GM19468 (cell line): ENCODE data around the gene NAIF1.

Source experiments
- ATAC-seq: cut with Tn5 transposase; IDR thresholded peaks from one replicate; pipeline ENCODE4 v1.9.1; 2021; ENCODE audit warnings: mild to moderate bottlenecking, moderate library complexity, moderate number of reproducible peaks; ENCODE audit not compliant: unreplicated experiment; ENCODE audit errors: extremely low read depth

NAIF1 gene

GRCh38 chr9:128102861-128103588 is 35.9 kb upstream of the NAIF1 start:
- no peak for ATAC-seq

- no peak for ATAC-seq
Measured at GRCh38 chr9:128102196-128102595, 35.1 kb upstream of the NAIF1 start.

DNA sequence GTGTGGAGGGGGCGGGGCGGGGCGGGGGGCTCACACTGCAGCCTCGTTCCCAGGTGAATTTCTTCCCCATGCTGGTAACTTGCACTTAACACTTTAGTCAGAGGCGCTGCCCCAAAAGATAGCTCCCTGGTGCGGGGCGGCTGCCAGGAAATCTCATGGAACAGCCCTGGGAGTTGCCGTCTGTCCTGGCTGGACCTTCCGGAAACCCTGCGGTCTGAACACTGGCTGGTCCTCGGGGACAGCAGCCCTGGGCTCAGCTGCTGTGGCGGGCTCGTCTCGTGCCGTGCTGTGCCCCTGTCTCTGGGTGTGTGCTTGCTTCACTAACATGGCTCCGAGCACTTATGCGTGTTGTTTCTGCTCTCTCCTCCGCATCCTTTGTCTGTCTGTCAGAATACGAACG is 34.6 kb upstream of the NAIF1 start:
- ATAC-seq = no peak

DNA sequence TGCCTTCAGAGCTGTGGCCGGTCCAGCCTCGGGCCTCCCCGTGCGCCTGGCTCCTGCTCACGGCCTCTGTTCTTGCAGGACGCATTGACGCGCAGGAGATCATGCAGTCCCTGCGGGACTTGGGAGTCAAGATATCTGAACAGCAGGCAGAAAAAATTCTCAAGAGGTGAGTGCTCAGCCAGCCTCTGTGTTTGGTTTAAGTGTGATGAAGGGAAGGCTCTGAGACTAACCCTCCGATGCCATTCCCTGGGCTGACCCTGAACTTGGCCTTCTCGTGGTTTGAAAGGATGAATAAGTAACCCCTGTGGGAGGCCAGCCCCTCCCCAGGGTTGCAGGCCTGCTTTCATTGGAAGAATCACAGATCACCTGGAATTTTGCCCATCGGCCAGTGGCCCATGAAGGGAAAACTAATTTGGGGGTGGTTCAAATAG is 34.1 kb upstream of the NAIF1 start:
- ATAC-seq = no peak

DNA sequence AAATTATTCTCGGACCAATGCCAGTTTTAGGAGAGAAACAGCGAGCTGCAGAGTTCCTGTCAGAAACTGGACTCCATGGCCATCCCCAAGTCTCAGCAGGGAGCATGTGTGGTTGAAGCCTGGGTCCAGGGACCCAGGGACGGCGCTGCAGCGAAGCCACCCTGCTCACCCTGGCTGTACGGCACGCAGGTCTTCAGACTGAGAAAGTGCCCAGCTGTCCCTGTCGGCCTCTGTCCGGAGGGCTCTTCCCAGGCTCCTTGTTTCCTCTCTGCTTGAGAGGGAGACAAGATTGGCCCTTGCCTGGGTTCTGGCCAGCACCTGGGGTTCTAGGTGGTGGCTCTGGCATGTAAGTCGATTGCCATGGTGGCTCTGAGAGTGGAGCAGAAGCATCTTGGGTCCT is 33.5 kb upstream of the NAIF1 start:
- ATAC-seq = no peak

DNA sequence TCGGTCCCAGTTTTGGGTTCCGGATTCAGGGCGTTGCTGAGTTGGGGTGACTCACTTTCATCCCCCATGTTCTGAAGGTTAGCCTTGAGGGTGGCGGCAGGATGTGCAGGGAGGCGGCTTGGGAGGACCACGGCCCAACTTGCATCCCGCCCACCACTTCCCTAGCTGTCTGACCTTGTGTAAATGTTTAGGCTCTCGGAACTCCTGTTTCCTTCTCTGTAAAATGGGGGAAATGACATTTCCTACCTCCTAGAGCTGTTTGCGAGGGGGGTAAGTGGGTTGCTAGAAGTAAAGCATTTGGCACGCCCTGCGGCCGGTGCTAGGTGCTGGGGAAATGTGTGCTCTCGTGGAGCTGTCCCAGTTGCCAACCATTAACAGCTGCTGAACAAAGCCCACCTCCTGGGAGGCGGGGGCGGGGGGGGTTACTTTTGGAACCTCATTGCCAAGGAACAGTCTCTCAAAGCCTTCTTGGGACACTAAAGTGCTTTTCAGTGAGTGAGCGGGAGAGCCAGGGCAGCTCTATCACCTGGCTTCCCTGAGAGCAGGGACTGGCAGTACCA is 32.9 kb upstream of the NAIF1 start:
- ATAC-seq = no peak

DNA sequence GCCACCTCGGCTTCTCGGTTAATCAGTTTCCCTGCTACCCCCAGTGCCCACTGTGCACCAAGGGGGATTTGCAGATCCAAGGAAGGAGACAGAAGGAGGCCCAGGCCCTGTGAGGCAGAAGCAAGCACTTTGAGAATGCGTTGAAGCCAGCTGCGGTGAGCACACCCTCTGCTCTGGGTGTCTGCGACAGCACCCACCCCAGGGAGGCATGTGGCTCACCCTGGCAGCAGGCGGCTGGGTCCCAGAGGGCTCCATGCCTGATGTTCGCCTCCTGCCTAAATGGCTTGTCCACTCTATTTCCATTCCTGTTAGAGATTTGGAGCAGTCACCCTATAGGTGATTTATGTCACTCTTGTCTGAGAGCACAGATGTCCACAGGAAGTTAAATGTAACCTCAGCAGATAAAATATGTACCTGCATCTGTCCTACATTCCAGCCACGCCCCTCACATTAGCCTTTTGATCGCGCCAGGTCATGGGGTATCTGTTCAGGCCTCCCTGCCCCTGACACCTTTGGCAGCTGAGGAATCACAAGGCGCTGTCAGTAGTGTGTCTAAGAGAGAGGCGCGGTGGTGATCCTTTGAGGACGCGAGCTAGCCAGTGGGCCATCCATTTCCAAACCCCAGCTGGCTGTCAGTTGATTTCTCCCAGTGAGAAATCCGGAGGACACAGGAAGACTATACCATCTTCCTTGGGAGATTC is 32.3 kb upstream of the NAIF1 start:
- ATAC-seq = no peak

DNA sequence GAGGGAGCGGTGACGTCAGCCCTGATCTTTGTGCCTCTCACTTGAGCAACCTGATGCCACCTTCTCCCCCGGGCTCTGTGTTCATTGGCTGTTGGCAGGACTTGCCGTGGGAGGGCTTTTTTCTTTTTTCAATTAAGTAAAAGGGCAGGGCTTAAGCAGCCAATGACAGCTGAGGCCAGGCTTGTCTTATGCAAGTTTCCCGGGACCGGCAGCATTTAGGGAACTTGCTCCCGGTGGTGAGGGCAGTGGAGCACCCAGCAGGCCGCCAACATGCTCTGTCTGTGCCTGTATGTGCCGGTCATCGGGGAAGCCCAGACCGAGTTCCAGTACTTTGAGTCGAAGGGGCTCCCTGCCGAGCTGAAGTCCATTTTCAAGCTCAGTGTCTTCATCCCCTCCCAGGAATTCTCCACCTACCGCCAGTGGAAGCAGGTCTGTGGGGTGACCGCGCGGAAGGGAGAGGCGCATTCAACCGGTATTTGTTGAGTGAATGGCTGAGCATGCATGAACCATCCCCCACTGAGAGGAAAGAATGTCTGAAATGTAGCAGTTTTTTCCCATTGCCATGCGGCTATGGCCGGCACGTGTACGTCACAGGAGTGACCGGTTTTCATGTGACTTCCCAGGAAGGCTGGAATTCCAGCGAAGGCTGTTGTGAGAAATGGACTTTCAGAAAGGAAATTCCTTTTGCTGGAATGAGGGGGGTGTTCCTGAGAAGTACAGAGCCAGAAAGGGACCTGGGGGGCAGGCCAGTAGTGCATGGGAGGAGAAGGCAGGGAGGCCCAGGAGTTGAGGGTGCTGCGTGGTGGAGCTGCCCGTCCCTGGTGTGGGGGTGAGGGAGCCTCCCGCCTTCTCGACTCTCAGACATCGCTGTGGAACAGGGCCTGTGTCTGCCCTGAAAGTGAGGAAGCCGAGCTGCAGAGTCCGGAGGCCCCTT is 31.4 kb upstream of the NAIF1 start:
- ATAC-seq = no peak

GRCh38 chr9:128097543-128098296 is 30.6 kb upstream of the NAIF1 start:
- no peak for ATAC-seq

GRCh38 chr9:128096616-128097536 is 29.8 kb upstream of the NAIF1 start:
- ATAC-seq = no peak

- ATAC-seq = no peak
Measured at GRCh38 chr9:128094950-128095544, 27.9 kb upstream of the NAIF1 start.

DNA sequence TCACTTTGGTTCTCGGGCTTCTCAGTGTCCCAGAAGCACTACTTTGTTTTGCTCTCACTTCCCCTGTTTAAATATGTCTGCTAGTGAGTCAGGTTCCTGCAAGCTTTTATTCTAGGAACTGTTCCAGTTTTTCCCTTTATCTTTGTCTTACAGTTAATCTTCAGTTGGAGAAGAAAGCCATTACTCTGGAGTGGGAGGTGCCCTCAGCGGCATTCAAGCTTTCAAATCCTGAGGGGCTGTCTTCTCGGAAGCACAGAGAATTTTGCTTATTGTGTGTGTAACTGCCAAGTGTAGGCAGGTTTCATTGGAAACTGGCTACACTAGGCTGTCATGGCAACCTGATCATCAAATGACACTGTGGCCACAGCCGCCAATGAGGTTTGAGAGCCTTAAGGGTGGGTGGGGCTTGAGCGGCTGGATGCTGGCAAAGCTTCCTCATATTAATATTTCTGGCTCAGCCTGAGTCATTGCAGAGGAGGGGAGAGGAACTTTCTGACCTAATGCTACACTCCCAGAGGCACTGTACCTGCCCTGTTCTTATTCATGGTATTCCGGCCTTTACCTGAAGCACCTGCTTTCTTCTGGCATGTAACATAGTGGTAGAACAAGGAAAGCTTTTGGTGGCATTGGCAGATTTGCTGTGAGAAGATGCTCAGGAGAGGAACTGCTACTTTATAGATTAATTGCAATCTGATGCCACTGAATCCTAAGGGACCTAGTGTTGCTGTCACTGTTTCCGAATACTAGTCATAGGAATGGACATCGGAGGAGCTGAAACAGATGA is 27.2 kb upstream of the NAIF1 start:
- no peak for ATAC-seq

- no peak for ATAC-seq
Measured at GRCh38 chr9:128093011-128093410, 25.9 kb upstream of the NAIF1 start.

- ATAC-seq = no peak
Measured at GRCh38 chr9:128092199-128092977, 25.3 kb upstream of the NAIF1 start.

- ATAC-seq = no peak
Measured at GRCh38 chr9:128091571-128091970, 24.5 kb upstream of the NAIF1 start.

DNA sequence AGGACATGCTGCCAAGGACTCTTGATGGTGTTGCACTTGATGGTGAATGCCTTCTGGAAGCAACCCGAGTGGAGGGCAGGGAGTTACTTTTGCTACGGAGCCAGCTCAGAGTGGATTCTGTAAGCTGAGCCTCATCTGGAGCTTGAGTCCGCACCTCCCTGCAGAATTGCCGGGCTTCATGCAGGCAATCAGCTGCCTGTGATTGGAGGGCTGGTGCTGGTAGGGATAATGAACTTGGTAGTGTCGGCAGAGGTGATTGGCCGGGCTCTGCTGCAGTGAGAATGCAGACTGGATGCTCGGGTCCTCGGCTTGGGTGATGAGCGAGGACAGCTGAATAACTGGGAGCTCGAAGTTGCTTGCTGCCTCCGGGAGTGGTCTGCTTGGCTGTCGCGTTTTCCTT is 24.0 kb upstream of the NAIF1 start:
- ATAC-seq = no peak

DNA sequence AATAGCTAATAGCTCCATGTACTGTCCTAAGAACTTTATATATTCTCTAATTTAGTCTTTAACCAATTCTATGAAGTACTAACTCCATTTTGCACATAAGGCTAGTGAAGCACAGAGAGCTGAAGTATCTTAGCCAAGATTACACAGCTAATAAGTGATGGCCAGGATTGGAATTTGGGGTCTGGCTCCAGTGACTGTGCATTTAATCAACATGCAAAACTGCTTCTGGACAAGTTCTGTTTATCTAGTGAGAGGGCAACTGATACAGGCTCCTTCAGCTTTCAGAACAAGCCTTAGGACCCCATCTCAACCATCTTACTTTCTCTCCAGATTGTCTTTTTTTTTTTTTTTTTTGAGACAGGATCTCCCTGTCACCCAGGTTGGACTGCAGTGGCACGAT is 22.2 kb upstream of the NAIF1 start:
- no peak for ATAC-seq
